RWPE2 (cell line): Measurements from ENCODE around the gene KCNG3.

Source experiments
- ATAC-seq: fragments of 200-7000 bp; cut with Tn5 transposase; 3 replicates; pipeline ENCODE4 v1.9.1; 2021; ENCODE audit warnings: low read depth
- DNase-seq: peaks from one replicate; pipeline ENCODE4 v3.0.0-alpha.2; 2020; ENCODE audit warnings: low spot score
- H3K27ac ChIP-seq: fragments of 450-650 bp; 2 replicates; pipeline ENCODE4 v1.5.1; 2017; ENCODE audit warnings: mild to moderate bottlenecking; ENCODE audit not compliant: poor library complexity, severe bottlenecking
- H3K27me3 ChIP-seq: fragments of 250-450 bp; sonication (Bioruptor Pico); 2 replicates; pipeline ENCODE4 v1.5.1; 2021; ENCODE audit warnings: mild to moderate bottlenecking, moderate library complexity; ENCODE audit not compliant: insufficient read depth, poor library complexity, severe bottlenecking
- H3K36me3 ChIP-seq: fragments of 250-450 bp; sonication (Bioruptor Pico); 2 replicates; pipeline ENCODE4 v1.5.1; 2020; ENCODE audit warnings: low read depth, mild to moderate bottlenecking, moderate library complexity
- H3K4me1 ChIP-seq: fragments of 250-450 bp; sonication (Bioruptor Pico); 2 replicates; pipeline ENCODE4 v1.5.1; 2021; ENCODE audit warnings: mild to moderate bottlenecking, moderate library complexity; ENCODE audit not compliant: insufficient read depth, poor library complexity, severe bottlenecking
- H3K4me3 ChIP-seq: fragments of 250-450 bp; sonication (Bioruptor Pico); 2 replicates; pipeline ENCODE4 v1.5.1; 2021; ENCODE audit warnings: mild to moderate bottlenecking, moderate library complexity; ENCODE audit not compliant: severe bottlenecking
- H3K9me3 ChIP-seq: fragments of 250-450 bp; sonication (Bioruptor Pico); 2 replicates; pipeline ENCODE4 v1.5.1; 2021; ENCODE audit warnings: mild to moderate bottlenecking, moderate library complexity; ENCODE audit not compliant: severe bottlenecking
- CTCF ChIP-seq: fragments of 450-650 bp; IDR thresholded peaks from one replicate; pipeline ENCODE4 v1.5.1; 2017; ENCODE audit warnings: mild to moderate bottlenecking, moderate library complexity; ENCODE audit not compliant: poor library complexity, severe bottlenecking

KCNG3 gene

GRCh38 chr2:42456126-42456839 lies 37.5 kb downstream of the KCNG3 start:
- Histone ChIP-seq H3K36me3 (no peaks in the 10 kb centered on the region), H3K4me3 (no peak overlapping the region), H3K4me1 (no peaks in the 10 kb centered on the region), H3K27ac (no peak overlapping the region), H3K9me3 (no peaks in the 10 kb centered on the region), H3K27me3 (no peaks in the 10 kb centered on the region)
- TF ChIP-seq CTCF, result no peak
- DNase-seq (no peak), ATAC-seq (no peak)

GRCh38 chr2:42452545-42452944 lies 41.2 kb downstream of the KCNG3 start:
- Histone ChIP-seq H3K9me3 (no peaks in the 10 kb centered on the region), H3K36me3 (no peaks in the 10 kb centered on the region), H3K4me3 (no peak overlapping the region), H3K27ac (no peak overlapping the region), H3K27me3 (no peaks in the 10 kb centered on the region), H3K4me1 (no peaks in the 10 kb centered on the region)
- no peak for TF ChIP-seq CTCF
- no peak for DNase-seq
- no peak for ATAC-seq

- Histone ChIP-seq H3K36me3 (no peaks in the 10 kb centered on the region), H3K9me3 (no peaks in the 10 kb centered on the region), H3K4me3 (no peak overlapping the region), H3K4me1 (no peaks in the 10 kb centered on the region), H3K27me3 (no peaks in the 10 kb centered on the region), H3K27ac (no peak overlapping the region)
- ATAC-seq, result no peak
- DNase-seq, result no peak
- TF ChIP-seq CTCF, result no peak
These were observed 43.6 kb downstream of the KCNG3 start for GRCh38 chr2:42450136-42450535.

DNA sequence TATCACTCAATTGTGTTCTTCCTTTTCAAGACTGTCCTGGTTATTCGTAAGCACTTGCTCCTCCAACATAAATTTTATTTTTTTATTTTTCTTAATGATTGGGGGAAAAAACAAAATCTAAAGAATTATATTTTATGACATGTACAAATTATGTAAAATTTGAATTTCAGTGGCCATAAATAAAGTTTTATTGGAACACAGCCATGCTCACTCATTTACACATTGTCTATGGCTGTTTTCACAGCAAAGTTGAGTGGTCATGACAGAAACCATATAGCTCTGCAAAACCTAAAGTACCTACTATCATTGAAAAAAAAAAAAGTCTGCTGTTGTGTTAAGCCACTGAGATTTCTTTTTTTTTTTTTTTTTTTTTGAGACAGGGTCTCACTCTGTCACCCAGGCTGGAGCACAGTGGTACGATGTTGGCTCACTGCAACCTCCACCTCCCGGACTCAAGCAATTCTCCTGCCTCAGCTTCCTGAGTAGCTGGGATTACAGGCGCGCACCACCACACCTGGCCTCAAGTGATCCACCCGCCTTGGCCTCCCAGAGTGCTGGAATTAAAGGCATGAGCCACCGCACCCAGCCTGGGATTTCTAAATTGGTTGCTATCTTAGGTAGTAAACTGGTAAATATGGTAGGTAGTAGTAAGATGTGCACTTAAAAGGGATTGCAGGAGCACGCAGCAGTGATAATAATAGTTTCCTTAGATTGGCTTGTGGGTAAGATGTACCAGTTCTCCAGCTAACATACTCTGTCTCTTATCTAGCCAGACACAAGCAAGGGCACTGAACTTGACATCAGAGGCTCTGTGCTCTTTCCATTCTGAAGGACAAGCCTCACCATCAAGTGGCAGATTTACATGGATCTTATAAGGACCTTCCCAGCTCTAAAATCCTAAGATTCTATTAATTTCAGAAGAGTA lies 44.4 kb downstream of the KCNG3 start:
- no peak for ATAC-seq
- no peak overlapping the region for H3K4me3 ChIP-seq
- no peaks in the 10 kb centered on the region for H3K9me3 ChIP-seq
- no peak overlapping the region for H3K27ac ChIP-seq
- H3K27me3 ChIP-seq, result no peaks in the 10 kb centered on the region
- DNase-seq, result no peak
- H3K4me1 ChIP-seq, result no peaks in the 10 kb centered on the region
- no peak for TF ChIP-seq CTCF
- no peaks in the 10 kb centered on the region for H3K36me3 ChIP-seq
